Peyer's patch (tissue), 4 donors: ENCODE data around the gene SORL1.

Source experiments
- CTCF ChIP-seq, 6 experiments: fragments of 450-650 bp in 4 of 6; fragments of 200-600 bp in 2 of 6; sonication (generic) in 1 of 6; IDR thresholded peaks; one replicate each; pipeline ENCODE4 v1.5.1; 2017 to 2019; ENCODE audit warnings: antibody characterized with exemption in 6 of 6, mild to moderate bottlenecking in 3 of 6, moderate library complexity in 1 of 6
- POLR2A ChIP-seq, 2 donors: fragments of 450-650 bp; IDR thresholded peaks; one replicate each; pipeline ENCODE4 v1.5.1; 2017; ENCODE audit warnings: antibody characterized with exemption in 2 of 2, mild to moderate bottlenecking in 2 of 2, moderate library complexity in 2 of 2

GRCh38 chr11:121486054-121486453 is 33.9 kb downstream of the SORL1 start:
- TF ChIP-seq POLR2A (IDR thresholded peaks at IDR 0.05), result no peak
- no peak for TF ChIP-seq CTCF (IDR thresholded peaks at IDR 0.05)
